HG02678 (cell line): ENCODE measurements around the gene PUS1.

Experiments
- ATAC-seq: cut with Tn5 transposase; IDR thresholded peaks from one replicate; pipeline ENCODE4 v1.9.1; 2021; ENCODE audit warnings: mild to moderate bottlenecking, moderate library complexity; ENCODE audit not compliant: unreplicated experiment

Gene PUS1

GRCh38 chr12:131915823-131916222 lies 13.3 kb upstream of the PUS1 start:
- ATAC-seq: no peak

GRCh38 chr12:131916306-131917138 lies 12.6 kb upstream of the PUS1 start:
- no peak for ATAC-seq

GRCh38 chr12:131917139-131917710 lies 11.9 kb upstream of the PUS1 start:
- ATAC-seq: no peak

- ATAC-seq: no peak
Measured at GRCh38 chr12:131917711-131918306, 11.3 kb upstream of the PUS1 start.

- no peak for ATAC-seq
Measured at GRCh38 chr12:131918311-131919050, 10.6 kb upstream of the PUS1 start.

GRCh38 chr12:131919051-131919347 lies 10.1 kb upstream of the PUS1 start:
- ATAC-seq: no peak

GRCh38 chr12:131919366-131920156 lies 9.5 kb upstream of the PUS1 start:
- ATAC-seq: no peak

GRCh38 chr12:131920157-131920508 lies 8.9 kb upstream of the PUS1 start:
- ATAC-seq: no peak

GRCh38 chr12:131920902-131921840 lies 7.9 kb upstream of the PUS1 start:
- no peak for ATAC-seq

- ATAC-seq: no peak
Measured at GRCh38 chr12:131921866-131922769, 7.0 kb upstream of the PUS1 start.

GRCh38 chr12:131922772-131923171 lies 6.3 kb upstream of the PUS1 start:
- ATAC-seq: no peak

- ATAC-seq: peak; percentile 83
Measured at GRCh38 chr12:131923260-131923659, 5.8 kb upstream of the PUS1 start.

- ATAC-seq: no peak
Measured at GRCh38 chr12:131927110-131928079, 1.7 kb upstream of the PUS1 start.

- ATAC-seq: peak; percentile 4
Measured at GRCh38 chr12:131928080-131928710, 881 bp upstream of the PUS1 start.

GRCh38 chr12:131929581-131930456 lies 743 bp downstream of the PUS1 start:
- peak; percentile 16 for ATAC-seq

- no peak for ATAC-seq
Measured at GRCh38 chr12:131930510-131930909, 1.4 kb downstream of the PUS1 start.
